ENCODE results near the gene NPHS1. TPM values are rescaled to one million over a fixed set of nuclear protein-coding genes. Genes with fewer than 3 reads are reported as not detected.

Gene NPHS1
- total RNA-seq, 4 donors from 2014 or later: not detected

- Histone ChIP-seq H3K9me3 (no peaks in the 10 kb centered on the region), H3K4me1 (peaks cover 19% of the 10 kb centered on the region), H3K27ac (no peak overlapping the region), H3K4me3 (no peak overlapping the region), H3K27me3 (peaks cover 93% of the 10 kb centered on the region), H3K36me3 (no peaks in the 10 kb centered on the region)
- WGBS: 81% methylated on average over 8 of the region's 8 CpGs
- DNase-seq (ENCODE audit: low spot score in 2 of 2): no peak
- TF ChIP-seq EP300 (IDR thresholded peaks at IDR 0.05): no peak
- TF ChIP-seq POLR2AphosphoS5 (IDR thresholded peaks at IDR 0.05): no peak
- no peak for TF ChIP-seq CTCF (IDR thresholded peaks at IDR 0.05)
- no peak for TF ChIP-seq POLR2A (IDR thresholded peaks at IDR 0.05)
Observed at GRCh38 chr19:35848486-35848885, 3.8 kb downstream of the NPHS1 start.

GRCh38 chr19:35847911-35848310 lies 4.4 kb downstream of the NPHS1 start:
- TF ChIP-seq EP300 (IDR thresholded peaks at IDR 0.05) (no peak), POLR2AphosphoS5 (IDR thresholded peaks at IDR 0.05) (no peak), POLR2A (IDR thresholded peaks at IDR 0.05) (no peak)
- H3K9me3 ChIP-seq: no peaks in the 10 kb centered on the region
- no peaks in the 10 kb centered on the region for H3K36me3 ChIP-seq
- DNase-seq (ENCODE audit: low spot score in 2 of 2): no peak
- H3K4me1 ChIP-seq: peaks cover 19% of the 10 kb centered on the region
- 83% methylated on average over 8 of the region's 8 CpGs for WGBS
- no peak overlapping the region for H3K4me3 ChIP-seq
- H3K27ac ChIP-seq: no peak overlapping the region
- H3K27me3 ChIP-seq: peaks cover 93% of the 10 kb centered on the region

- H3K27ac ChIP-seq: no peak overlapping the region
- no peaks in the 10 kb centered on the region for H3K36me3 ChIP-seq
- peak overlapping the region; percentile 26 for H3K4me3 ChIP-seq
- H3K27me3 ChIP-seq: peaks cover 89% of the 10 kb centered on the region
- DNase-seq (ENCODE audit: low spot score in 2 of 2): no peak
- peaks cover 19% of the 10 kb centered on the region for H3K4me1 ChIP-seq
- H3K9me3 ChIP-seq: no peaks in the 10 kb centered on the region
- WGBS: 10% methylated on average over 4 of the region's 26 CpGs
- TF ChIP-seq POLR2AphosphoS5 (IDR thresholded peaks at IDR 0.05): no peak
- no peak for TF ChIP-seq CTCF (IDR thresholded peaks at IDR 0.05)
- no peak for TF ChIP-seq EP300 (IDR thresholded peaks at IDR 0.05)
- no peak for TF ChIP-seq POLR2A (IDR thresholded peaks at IDR 0.05)
Observed at GRCh38 chr19:35846038-35846668, 6.2 kb downstream of the NPHS1 start.

- Histone ChIP-seq H3K4me3 (peak overlapping the region; percentile 26), H3K36me3 (no peaks in the 10 kb centered on the region), H3K9me3 (no peaks in the 10 kb centered on the region), H3K27ac (no peak overlapping the region), H3K4me1 (peaks cover 19% of the 10 kb centered on the region), H3K27me3 (peaks cover 82% of the 10 kb centered on the region)
- TF ChIP-seq CTCF (IDR thresholded peaks at IDR 0.05): no peak
- no peak for TF ChIP-seq EP300 (IDR thresholded peaks at IDR 0.05)
- no peak for TF ChIP-seq POLR2AphosphoS5 (IDR thresholded peaks at IDR 0.05)
- TF ChIP-seq POLR2A (IDR thresholded peaks at IDR 0.05): no peak
- no peak for DNase-seq (ENCODE audit: low spot score in 2 of 2)
- 5% methylated on average over 33 of the region's 63 CpGs for WGBS
Observed at GRCh38 chr19:35845215-35846037, 6.9 kb downstream of the NPHS1 start.

- H3K27me3 ChIP-seq: peaks cover 74% of the 10 kb centered on the region
- no peaks in the 10 kb centered on the region for H3K36me3 ChIP-seq
- peaks cover 19% of the 10 kb centered on the region for H3K4me1 ChIP-seq
- no peak for TF ChIP-seq POLR2A (IDR thresholded peaks at IDR 0.05)
- TF ChIP-seq EP300 (IDR thresholded peaks at IDR 0.05): no peak
- TF ChIP-seq POLR2AphosphoS5 (IDR thresholded peaks at IDR 0.05): no peak
- TF ChIP-seq CTCF (IDR thresholded peaks at IDR 0.05): no peak
- no peak for DNase-seq (ENCODE audit: low spot score in 2 of 2)
- 62% methylated on average over 16 of the region's 16 CpGs for whole genome bisulfite sequencing
- no peaks in the 10 kb centered on the region for H3K9me3 ChIP-seq
- H3K27ac ChIP-seq: no peak overlapping the region
- H3K4me3 ChIP-seq: peak overlapping the region; percentile 26
Observed at GRCh38 chr19:35844482-35845214, 7.7 kb downstream of the NPHS1 start.
